ENCODE results near the gene DCP2.

DCP2 gene

GRCh38 chr5:113042491-113043243 lies 66.1 kb downstream of the DCP2 start:
- DNase-seq (ENCODE audit: low read depth in 1 of 2, low spot score in 1 of 2) = no peak

DNA sequence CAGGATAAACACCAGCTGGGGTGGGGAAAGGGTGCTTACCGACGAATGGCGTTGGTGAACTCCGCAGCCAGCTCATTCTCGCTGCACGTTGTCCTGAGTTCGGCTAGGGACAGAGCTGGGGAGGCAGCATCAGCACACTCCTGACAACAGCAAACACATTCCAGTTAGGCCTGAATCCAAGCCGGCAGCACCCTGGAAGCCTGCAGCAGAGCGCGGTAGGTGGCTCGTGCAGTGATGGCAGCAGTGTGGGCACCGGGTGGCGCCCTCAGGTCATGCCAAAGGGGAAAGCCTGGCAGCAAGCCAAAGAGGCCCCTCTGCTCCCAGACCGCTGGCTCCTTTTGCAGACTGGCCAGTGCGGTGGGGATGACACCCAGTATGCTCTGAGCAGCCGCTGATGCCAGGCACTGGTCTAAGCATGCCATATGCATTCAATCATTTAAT lies 66.9 kb downstream of the DCP2 start:
- DNase-seq (ENCODE audit: low read depth in 1 of 2, low spot score in 1 of 2) = no peak

DNA sequence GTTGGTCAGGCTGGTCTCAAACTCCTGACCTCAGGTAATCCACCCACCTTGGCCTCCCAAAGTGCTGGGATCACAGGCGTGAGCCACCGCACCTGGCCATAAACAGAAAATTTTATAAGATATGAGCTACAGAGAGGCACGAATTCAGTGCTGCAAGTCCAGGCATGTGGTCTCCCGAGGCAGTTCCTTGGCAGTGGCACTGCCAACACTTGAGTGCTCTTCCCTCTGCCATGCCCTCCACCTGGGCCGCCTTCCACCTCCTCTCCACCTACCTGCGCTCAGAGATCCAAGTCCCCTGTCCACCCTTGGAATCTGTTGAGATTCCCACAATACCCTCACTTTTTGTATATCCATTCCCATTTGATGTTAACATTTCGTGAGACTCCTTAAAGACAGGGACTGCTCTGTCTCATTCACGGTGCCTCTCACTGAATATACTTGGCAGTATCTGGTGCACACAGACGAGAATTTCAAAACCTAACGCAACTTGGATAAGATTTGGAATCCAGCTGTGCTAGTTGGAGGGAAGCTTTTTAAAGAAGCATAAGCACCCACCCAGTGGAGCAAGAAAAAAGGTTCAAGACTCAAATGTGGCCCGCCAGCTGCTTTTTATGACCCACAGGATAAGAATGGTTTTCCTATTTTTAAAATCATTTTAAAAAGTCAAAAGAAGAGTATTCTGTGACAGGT lies 68.3 kb downstream of the DCP2 start:
- no peak for DNase-seq (ENCODE audit: low read depth in 1 of 2, low spot score in 1 of 2)

GRCh38 chr5:113047234-113047633 lies 70.6 kb downstream of the DCP2 start:
- DNase-seq (ENCODE audit: low read depth in 1 of 2, low spot score in 1 of 2) = no peak

DNA sequence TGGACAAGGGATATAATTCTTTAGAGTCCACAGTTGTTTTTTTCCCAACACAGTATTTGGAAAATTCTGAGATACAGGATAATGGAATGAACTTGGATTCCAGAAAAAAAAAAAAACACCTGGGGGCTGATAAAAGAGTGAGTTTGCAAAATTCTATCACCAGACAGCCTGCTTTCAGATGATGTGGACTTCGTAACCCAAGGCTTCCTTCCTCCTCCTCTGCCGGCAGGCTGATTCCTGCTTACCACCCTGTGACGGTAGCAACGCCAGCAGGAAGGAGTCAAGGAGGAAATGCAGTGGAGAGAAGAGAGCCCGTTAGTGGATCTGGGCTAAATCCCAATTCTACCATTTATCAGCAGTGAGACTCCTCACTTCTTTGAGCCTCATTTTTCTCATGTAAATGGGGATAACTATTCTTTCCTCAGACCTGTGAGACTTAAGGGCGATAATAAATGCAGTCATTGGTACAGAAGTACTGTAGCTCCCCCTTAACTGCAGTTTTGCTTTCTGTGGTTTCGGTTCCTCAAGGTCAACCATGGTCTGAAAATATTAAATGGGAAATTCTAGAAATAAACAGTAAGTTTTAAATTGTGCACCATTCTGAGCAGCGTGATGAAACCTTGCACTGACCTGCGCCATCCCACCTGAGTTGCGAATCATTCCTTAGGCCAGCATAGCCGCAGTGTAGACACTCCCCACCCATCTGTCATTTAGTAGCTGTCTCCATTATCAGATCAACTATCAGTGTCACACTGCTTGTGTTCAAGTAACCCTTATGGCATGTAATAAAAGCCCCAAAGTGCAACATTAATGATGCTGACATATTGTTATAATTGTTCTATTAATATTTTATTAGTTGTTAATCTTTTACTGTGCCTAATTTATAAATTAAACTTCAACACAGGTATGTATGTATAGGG lies 71.4 kb downstream of the DCP2 start:
- DNase-seq (ENCODE audit: low read depth in 1 of 2, low spot score in 1 of 2) = no peak

DNA sequence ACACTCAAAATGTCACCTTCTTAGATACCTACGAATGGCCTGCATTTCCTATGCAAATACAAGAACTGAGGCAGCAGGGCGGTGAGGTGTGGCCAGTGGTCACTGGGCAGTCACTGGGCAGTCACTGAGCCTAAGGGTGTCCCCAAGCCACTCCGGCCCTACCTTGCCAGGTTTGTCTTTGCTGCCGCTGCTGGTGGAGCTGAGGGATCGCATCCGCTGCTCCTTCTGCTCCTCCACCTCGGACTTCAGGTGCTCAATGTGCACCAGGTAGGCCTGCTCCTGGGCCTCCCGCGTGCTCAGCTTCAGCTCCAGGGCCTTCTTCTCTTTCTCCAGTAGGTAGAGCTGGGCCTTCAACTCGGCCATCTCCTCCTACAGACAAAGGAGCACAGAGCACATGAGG lies 72.3 kb downstream of the DCP2 start:
- no peak for DNase-seq (ENCODE audit: low read depth in 1 of 2, low spot score in 1 of 2)

GRCh38 chr5:113050721-113051382 lies 74.3 kb downstream of the DCP2 start:
- no peak for DNase-seq (ENCODE audit: low read depth in 1 of 2, low spot score in 1 of 2)

DNA sequence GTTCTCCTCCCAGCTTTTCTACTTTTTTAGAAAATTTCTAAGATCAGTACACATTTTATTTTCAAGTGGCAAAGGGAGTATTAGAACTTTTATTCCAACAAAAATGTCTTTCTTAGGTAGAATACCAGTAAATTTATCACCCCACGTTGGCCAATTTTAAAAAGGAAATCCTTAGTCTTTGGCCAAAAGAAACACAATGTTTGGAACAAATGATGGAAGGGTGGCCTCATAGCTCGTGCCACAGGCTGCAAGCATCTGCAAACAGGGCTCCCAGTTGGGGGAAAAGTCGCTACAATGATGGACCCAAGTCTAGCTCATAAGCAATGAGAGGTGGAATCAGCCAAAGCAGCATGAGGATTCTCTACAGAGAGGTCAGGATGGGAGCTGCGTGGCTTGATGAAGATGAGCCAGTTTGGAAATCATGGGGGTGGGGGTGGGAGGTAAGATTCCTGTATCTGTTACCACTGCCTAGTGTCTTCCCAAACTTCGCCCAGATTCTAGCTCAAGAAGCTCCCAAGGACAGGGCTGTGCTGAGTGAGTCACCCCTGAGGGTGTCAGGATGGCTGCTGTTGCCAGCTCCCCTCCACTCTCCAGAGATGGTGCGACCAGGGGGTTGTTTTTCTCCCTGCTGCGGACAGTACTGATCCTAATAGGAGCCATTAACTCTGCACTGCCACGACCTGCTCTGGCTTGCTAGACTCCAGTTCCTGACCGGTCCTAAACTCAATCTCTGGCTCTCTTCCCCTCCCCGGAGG lies 75.6 kb downstream of the DCP2 start:
- DNase-seq (ENCODE audit: low read depth in 1 of 2, low spot score in 1 of 2) = no peak

GRCh38 chr5:113053511-113053995 lies 77.0 kb downstream of the DCP2 start:
- no peak for DNase-seq (ENCODE audit: low read depth in 1 of 2, low spot score in 1 of 2)

DNA sequence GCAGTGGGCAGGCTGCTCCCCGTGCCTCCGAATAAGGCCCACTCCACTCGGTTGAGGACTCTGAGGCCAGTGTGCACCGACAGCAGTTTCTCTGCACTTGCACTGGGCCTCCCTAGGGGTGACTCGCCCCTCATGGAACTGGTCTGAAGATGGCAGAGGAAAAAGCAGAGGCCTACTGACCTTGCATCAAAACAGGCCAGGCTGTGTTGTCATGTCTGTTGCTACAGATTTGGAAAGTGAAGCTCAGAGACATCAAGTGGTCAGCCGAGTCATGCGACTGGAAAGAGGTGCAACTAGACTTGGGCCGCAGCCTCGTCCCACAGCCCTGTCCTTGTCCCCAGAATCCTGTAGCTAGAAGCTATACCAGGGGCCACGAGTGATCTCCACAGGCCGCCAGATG lies 78.3 kb downstream of the DCP2 start:
- no peak for DNase-seq (ENCODE audit: low read depth in 1 of 2, low spot score in 1 of 2)

DNA sequence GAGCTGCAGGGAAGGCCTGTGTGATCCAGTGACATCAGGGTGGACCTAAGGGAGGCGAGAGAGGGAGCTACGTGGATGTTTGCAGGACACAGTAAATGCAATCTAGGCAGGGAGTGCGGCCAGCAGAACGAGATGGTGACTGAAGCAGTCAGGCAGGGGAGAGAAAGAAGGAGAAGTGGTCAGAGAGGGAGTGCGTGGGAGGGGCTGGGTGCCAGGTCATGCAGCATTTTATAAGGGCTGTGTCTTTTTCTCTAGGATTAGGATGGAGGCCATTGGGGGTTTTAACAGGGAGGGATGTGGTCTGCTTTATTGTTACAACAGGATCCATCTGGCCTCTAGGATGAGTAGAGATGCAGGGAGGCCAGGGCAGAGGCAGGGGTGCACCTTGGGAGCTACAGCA lies 80.4 kb downstream of the DCP2 start:
- DNase-seq (ENCODE audit: low read depth in 1 of 2, low spot score in 1 of 2) = no peak

DNA sequence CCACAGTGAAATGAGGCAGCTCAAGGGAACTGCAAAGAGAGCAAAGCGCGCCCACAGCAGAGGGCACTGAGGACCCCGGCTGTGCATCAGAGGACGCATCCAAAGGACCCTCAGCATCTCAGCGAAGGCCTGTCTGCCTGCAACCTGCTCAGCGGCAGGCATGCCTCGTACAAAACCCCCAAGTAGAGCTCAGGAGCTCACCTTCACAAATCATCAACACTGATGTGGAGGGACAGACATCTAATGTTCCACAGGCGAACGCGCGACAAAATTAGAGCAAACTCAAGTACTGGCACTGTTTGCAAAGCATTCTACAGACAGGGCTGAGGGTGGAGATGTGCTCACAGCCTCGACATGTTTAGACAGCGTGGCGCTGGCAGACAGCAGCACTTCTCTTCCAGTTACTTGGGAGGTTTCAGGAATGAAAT lies 81.0 kb downstream of the DCP2 start:
- no peak for DNase-seq (ENCODE audit: low read depth in 1 of 2, low spot score in 1 of 2)

GRCh38 chr5:113058269-113058668 lies 81.7 kb downstream of the DCP2 start:
- DNase-seq (ENCODE audit: low read depth in 1 of 2, low spot score in 1 of 2) = no peak

DNA sequence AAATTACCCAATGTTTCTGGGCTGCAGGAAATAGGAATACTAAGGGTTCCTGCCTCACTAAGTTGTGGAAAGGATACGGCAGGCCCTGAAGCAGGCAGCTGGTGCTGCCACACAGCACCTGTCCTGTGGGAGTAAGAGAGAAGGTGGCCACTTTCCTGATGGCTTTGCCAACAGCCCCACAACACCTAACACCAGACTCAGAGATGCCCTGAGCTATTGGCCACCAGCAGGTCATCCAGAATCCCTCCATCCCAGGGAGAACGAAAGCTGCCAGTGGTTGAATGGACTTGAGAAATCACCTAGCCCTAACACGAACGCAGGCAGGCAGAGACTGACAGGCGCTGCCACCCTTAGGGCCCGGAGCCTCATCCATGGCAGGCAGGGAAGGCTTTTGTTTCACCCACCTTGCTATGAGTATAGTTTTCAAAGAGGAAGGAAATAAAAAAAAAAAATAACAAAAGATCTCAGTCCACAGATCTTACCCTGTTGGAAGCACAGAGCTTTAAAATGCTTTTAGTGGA lies 82.2 kb downstream of the DCP2 start:
- no peak for DNase-seq (ENCODE audit: low read depth in 1 of 2, low spot score in 1 of 2)

DNA sequence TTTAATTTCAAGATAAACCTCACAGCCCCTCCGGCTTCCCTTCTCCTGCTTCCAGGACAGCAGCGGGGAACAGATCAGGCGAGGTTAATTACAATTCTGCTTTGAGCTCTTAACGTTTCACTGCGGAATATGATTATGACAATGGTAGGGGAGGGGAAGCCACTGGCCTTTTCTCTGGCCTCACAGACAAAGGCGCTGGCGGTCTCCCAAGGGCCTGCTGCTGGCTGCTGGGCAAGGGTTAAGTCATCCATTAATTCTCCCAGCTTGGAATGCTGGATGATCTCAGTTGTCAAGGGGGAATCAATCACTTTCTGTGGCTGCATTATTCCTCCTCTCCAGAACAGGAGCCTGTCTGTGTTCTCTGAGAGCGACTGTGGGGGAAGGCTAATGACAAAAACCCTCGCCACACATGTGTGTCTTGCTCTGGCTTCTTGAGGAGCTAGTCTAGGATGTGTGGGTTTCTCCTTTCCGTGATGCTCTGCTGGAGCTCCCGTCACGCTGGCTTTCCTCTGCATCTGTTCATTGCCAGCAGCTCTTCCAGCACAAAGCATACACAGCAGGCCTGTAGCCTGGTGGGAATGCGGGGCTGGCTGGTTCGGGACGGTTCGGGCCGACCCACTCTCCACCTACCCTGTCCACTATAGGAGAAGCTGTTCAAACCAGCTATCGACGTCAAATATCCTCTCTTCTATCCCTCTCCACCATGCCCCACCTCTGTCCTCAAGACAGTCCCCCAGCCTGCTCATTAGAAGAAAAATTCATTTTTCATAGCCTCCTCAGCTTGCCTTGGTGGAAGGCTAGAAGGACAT lies 82.8 kb downstream of the DCP2 start:
- DNase-seq (ENCODE audit: low read depth in 1 of 2, low spot score in 1 of 2) = no peak

- no peak for DNase-seq (ENCODE audit: low read depth in 1 of 2, low spot score in 1 of 2)
Measured at GRCh38 chr5:113060408-113061025, 83.9 kb downstream of the DCP2 start.

- DNase-seq (ENCODE audit: low read depth in 1 of 2, low spot score in 1 of 2) = no peak
Measured at GRCh38 chr5:113061846-113062780, 85.5 kb downstream of the DCP2 start.
